ENCODE data around the gene REXO4.

DNA sequence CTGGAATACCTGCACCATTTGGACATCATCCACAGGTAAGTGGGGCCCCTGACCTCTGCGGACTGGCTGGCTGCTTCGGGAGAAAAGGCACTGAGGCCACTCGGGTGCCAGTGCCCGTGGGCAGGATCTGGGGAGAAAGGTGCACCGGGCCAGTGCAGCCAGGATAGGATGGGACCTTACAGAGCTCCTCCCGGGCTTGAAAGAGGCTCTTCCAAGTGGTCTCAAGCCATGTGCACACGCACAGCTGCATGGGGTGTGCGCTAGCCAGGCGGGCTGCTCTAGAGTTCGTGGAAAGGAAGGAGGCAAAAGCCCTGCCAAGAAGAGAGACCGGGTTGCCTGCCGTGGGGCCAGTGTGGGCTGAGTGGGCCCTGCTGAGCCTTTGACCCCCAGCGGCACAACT lies 28.2 kb downstream of the REXO4 start:
- TF ChIP-seq, protein P1, sequence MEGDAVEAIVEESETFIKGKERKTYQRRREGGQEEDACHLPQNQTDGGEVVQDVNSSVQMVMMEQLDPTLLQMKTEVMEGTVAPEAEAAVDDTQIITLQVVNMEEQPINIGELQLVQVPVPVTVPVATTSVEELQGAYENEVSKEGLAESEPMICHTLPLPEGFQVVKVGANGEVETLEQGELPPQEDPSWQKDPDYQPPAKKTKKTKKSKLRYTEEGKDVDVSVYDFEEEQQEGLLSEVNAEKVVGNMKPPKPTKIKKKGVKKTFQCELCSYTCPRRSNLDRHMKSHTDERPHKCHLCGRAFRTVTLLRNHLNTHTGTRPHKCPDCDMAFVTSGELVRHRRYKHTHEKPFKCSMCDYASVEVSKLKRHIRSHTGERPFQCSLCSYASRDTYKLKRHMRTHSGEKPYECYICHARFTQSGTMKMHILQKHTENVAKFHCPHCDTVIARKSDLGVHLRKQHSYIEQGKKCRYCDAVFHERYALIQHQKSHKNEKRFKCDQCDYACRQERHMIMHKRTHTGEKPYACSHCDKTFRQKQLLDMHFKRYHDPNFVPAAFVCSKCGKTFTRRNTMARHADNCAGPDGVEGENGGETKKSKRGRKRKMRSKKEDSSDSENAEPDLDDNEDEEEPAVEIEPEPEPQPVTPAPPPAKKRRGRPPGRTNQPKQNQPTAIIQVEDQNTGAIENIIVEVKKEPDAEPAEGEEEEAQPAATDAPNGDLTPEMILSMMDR (IDR thresholded peaks at IDR 0.05; ENCODE audit: low read depth, low read length, missing input control) = no peak
- TF ChIP-seq, protein P2, sequence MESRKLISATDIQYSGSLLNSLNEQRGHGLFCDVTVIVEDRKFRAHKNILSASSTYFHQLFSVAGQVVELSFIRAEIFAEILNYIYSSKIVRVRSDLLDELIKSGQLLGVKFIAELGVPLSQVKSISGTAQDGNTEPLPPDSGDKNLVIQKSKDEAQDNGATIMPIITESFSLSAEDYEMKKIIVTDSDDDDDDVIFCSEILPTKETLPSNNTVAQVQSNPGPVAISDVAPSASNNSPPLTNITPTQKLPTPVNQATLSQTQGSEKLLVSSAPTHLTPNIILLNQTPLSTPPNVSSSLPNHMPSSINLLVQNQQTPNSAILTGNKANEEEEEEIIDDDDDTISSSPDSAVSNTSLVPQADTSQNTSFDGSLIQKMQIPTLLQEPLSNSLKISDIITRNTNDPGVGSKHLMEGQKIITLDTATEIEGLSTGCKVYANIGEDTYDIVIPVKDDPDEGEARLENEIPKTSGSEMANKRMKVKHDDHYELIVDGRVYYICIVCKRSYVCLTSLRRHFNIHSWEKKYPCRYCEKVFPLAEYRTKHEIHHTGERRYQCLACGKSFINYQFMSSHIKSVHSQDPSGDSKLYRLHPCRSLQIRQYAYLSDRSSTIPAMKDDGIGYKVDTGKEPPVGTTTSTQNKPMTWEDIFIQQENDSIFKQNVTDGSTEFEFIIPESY (IDR thresholded peaks at IDR 0.05) = no peak
- TF ChIP-seq GABPA (IDR thresholded peaks at IDR 0.05 in 1 of 2, conservative IDR thresholded peaks at IDR 0.05 in 1 of 2) (no peak), JUND (IDR thresholded peaks at IDR 0.05) (no peak), YY1 (IDR thresholded peaks at IDR 0.05) (no peak), TAF1 (conservative IDR thresholded peaks at IDR 0.05) (no peak), RAD21 (IDR thresholded peaks at IDR 0.05) (no peak), HNF4A (conservative IDR thresholded peaks at IDR 0.05) (no peak), FOXA2 (IDR thresholded peaks at IDR 0.05) (no peak)
- TF ChIP-seq, protein P3, sequence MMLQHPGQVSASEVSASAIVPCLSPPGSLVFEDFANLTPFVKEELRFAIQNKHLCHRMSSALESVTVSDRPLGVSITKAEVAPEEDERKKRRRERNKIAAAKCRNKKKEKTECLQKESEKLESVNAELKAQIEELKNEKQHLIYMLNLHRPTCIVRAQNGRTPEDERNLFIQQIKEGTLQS (IDR thresholded peaks at IDR 0.05) = no peak
